OCI-LY7 (cell line): Measurements from ENCODE around the gene NUDT22. TPM values are rescaled to one million over a fixed set of nuclear protein-coding genes. Genes with fewer than 3 reads are reported as not detected.

Experiments
- BruUV-seq: library from RNA; stranded (reverse); fragments of 400-500 nt; replicated peaks from 2 replicates; lab custom pipeline; 2021; lab: Mats Ljungman, UMichigan
- CTCF ChIA-PET: fragments of 300-600 bp; sonication (Branson Sonifier 250); formaldehyde crosslinking; loops from one replicate; lab custom pipeline; 2022; ENCODE audit warnings: antibody characterized with exemption; ENCODE audit not compliant: unreplicated experiment; lab: Charles Lee
- POLR2A ChIA-PET: fragments of 300-600 bp; sonication (Branson Sonifier 250); formaldehyde crosslinking; loops from one replicate; lab custom pipeline; 2022; ENCODE audit warnings: antibody characterized with exemption; lab: Charles Lee
- DNase-seq: peaks from one replicate; pipeline ENCODE4 v3.0.0-alpha.2; 2015; ENCODE audit warnings: low spot score
- H2AFZ ChIP-seq: fragments of 200-600 bp; sonication (generic), shearing (Covaris generic); 2 replicates; pipeline ENCODE4 v1.6.1; 2014; ENCODE audit warnings: mild to moderate bottlenecking, antibody characterized with exemption, low read length, moderate library complexity
- H3K27ac ChIP-seq: fragments of 200-600 bp; sonication (generic); 2 replicates; pipeline ENCODE4 v1.5.1; 2014; ENCODE audit warnings: mixed run types, low read depth, mild to moderate bottlenecking, moderate library complexity, low read length, inconsistent platforms; ENCODE audit not compliant: poor library complexity, severe bottlenecking
- H3K36me3 ChIP-seq: fragments of 200-600 bp; sonication (generic); 2 replicates; pipeline ENCODE4 v1.6.1; 2014; ENCODE audit warnings: mild to moderate bottlenecking, antibody characterized with exemption, low read length, moderate library complexity, mixed read lengths; ENCODE audit not compliant: insufficient read depth
- H3K4me1 ChIP-seq: fragments of 200-600 bp; sonication (generic); 2 replicates; pipeline ENCODE4 v1.5.1; 2014; ENCODE audit warnings: mild to moderate bottlenecking, low read length; ENCODE audit not compliant: insufficient read depth, poor library complexity, severe bottlenecking
- H3K4me2 ChIP-seq: fragments of 200-600 bp; sonication (generic); 2 replicates; pipeline ENCODE4 v1.6.1; 2014; ENCODE audit warnings: mild to moderate bottlenecking, low read length
- H3K4me3 ChIP-seq: fragments of 200-600 bp; sonication (generic); 2 replicates; pipeline ENCODE4 v1.5.1; 2014; ENCODE audit warnings: mild to moderate bottlenecking, low read depth, low read length; ENCODE audit not compliant: poor library complexity, severe bottlenecking
- H3K79me2 ChIP-seq: fragments of 200-600 bp; sonication (generic); 2 replicates; pipeline ENCODE4 v1.6.1; 2016; ENCODE audit warnings: low read depth, mild to moderate bottlenecking, low read length, moderate library complexity, mixed read lengths; ENCODE audit not compliant: insufficient read depth
- H3K9me2 ChIP-seq: fragments of 200-600 bp; sonication (generic); 2 replicates; pipeline ENCODE4 v1.6.1; 2016; ENCODE audit warnings: mild to moderate bottlenecking, low read length, mixed read lengths; ENCODE audit not compliant: insufficient read depth
- H3K9me3 ChIP-seq: fragments of 200-600 bp; sonication (generic); 2 replicates; pipeline ENCODE4 v1.6.1; 2014; ENCODE audit warnings: mild to moderate bottlenecking, mixed run types, low read length, mixed read lengths
- H4K20me1 ChIP-seq: fragments of 200-600 bp; sonication (generic); 2 replicates; pipeline ENCODE4 v1.6.1; 2014; ENCODE audit warnings: mild to moderate bottlenecking, antibody characterized with exemption, low read length, moderate library complexity, mixed read lengths; ENCODE audit not compliant: insufficient read depth
- CTCF ChIP-seq: fragments of 200-600 bp; sonication (generic); conservative IDR thresholded peaks from 2 replicates; pipeline ENCODE4 v1.5.1; 2014; ENCODE audit warnings: mild to moderate bottlenecking, antibody characterized with exemption, low read length, moderate library complexity, mixed read lengths
- EZH2phosphoT487 ChIP-seq: fragments of 200-600 bp; sonication (generic); IDR thresholded peaks from 2 replicates; pipeline ENCODE4 v1.6.1; 2018; ENCODE audit warnings: low read depth, borderline replicate concordance, mild to moderate bottlenecking, mixed run types, antibody characterized with exemption, low read length, moderate library complexity, mixed read lengths
- intact Hi-C: fragments of 100-400 bp; cut with micrococcal nuclease; formaldehyde crosslinking; loops from one replicate; pipeline ENCODE4 v1.10.0; 2022; ENCODE audit not compliant: unreplicated experiment
- total RNA-seq, 2 experiments: library from RNA; depleted of rRNA in 1 of 2; stranded (reverse); fragments of >200 nt in 1 of 2; shearing (Covaris generic) in 1 of 2; gene quantifications; 2 replicates each; pipeline ENCODE4 v1.2.3, GENCODE V29; 2014 to 2022

Gene NUDT22
- total RNA-seq, 2 experiments from 2014 or later, result 81.4 to 98.4 TPM

GRCh38 chr11:64219755-64220154, 6.3 kb upstream of the NUDT22 start:
- H3K9me2 ChIP-seq, result no peaks in the 10 kb centered on the region
- no peak for TF ChIP-seq EZH2phosphoT487
- no peak for TF ChIP-seq CTCF
- POLR2A ChIA-PET, result no interaction called here
- no TSS peak for BruUV-seq
- no peaks in the 10 kb centered on the region for H3K79me2 ChIP-seq
- H3K27ac ChIP-seq, result no peak overlapping the region
- peaks cover 79% of the 10 kb centered on the region for H3K36me3 ChIP-seq
- no peak overlapping the region for H3K4me3 ChIP-seq
- CTCF ChIA-PET, result no interaction called here
- no peaks in the 10 kb centered on the region for H3K9me3 ChIP-seq
- no peaks in the 10 kb centered on the region; the same call in 1 of the 2 replicates for H4K20me1 ChIP-seq
- H3K4me1 ChIP-seq, result peaks cover 4% of the 10 kb centered on the region
- DNase-seq, result no peak
- H3K4me2 ChIP-seq, result no peak overlapping the region
- no peak overlapping the region for H2AFZ ChIP-seq
- intact Hi-C loops, result no loop called here

GRCh38 chr11:64220271-64220670, 5.8 kb upstream of the NUDT22 start:
- no peak overlapping the region for H3K4me2 ChIP-seq
- no peak overlapping the region for H3K27ac ChIP-seq
- no peak overlapping the region for H2AFZ ChIP-seq
- H3K9me2 ChIP-seq, result no peaks in the 10 kb centered on the region
- no peak for DNase-seq
- intact Hi-C loops, result no loop called here
- H4K20me1 ChIP-seq, result no peaks in the 10 kb centered on the region; the same call in 1 of the 2 replicates
- BruUV-seq, result no TSS peak
- CTCF ChIA-PET, result no interaction called here
- H3K4me3 ChIP-seq, result no peak overlapping the region
- no peaks in the 10 kb centered on the region for H3K79me2 ChIP-seq
- TF ChIP-seq EZH2phosphoT487, result no peak
- no peak for TF ChIP-seq CTCF
- no peaks in the 10 kb centered on the region for H3K9me3 ChIP-seq
- H3K36me3 ChIP-seq, result peaks cover 78% of the 10 kb centered on the region
- POLR2A ChIA-PET, result no interaction called here
- H3K4me1 ChIP-seq, result peaks cover 4% of the 10 kb centered on the region

- peaks cover 7% of the 10 kb centered on the region for H3K4me1 ChIP-seq
- no TSS peak for BruUV-seq
- ChIA-PET CTCF (no interaction called here), POLR2A (interaction anchor here (1.0 kb wide), 1 partner anchor 14 kb away, joined by 3 read pairs; the partner anchor contains the start of gene FERMT3)
- H3K9me3 ChIP-seq, result no peaks in the 10 kb centered on the region
- no peaks in the 10 kb centered on the region; the same call in 1 of the 2 replicates for H4K20me1 ChIP-seq
- no peak overlapping the region for H3K27ac ChIP-seq
- H3K36me3 ChIP-seq, result peaks cover 73% of the 10 kb centered on the region
- H3K9me2 ChIP-seq, result no peaks in the 10 kb centered on the region
- no peak overlapping the region for H2AFZ ChIP-seq
- no peak overlapping the region for H3K4me2 ChIP-seq
- intact Hi-C loops, result no loop called here
- DNase-seq, result no peak
- TF ChIP-seq EZH2phosphoT487, result no peak
- no peak for TF ChIP-seq CTCF
- no peaks in the 10 kb centered on the region for H3K79me2 ChIP-seq
- H3K4me3 ChIP-seq, result no peak overlapping the region
Observed at GRCh38 chr11:64220798-64221197, 5.3 kb upstream of the NUDT22 start.
